Measurements from ENCODE around the gene SLC5A11. TPM values are rescaled to one million over a fixed set of nuclear protein-coding genes. Genes with fewer than 3 reads are reported as not detected.

SLC5A11 gene
- total and polyA plus RNA-seq, 2 donors (not counting 1 experiment from before 2014, with no cell fraction given) = under 0.01 TPM; not detected in 1

GRCh38 chr16:24826817-24827566, 18.8 kb upstream of the SLC5A11 start:
- peaks cover 26% of the 10 kb centered on the region for H3K36me3 ChIP-seq (ENCODE audit: control insufficient read depth, insufficient read depth, low read length)
- no peak overlapping the region for H3K4me3 ChIP-seq (replicated peaks in 1 of 4; ENCODE audit: control extremely low read depth in 1 of 4, insufficient read depth in 1 of 4, low read depth in 3 of 4, low read length in 4 of 4)
- no peaks in the 10 kb centered on the region for H3K27me3 ChIP-seq (ENCODE audit: control insufficient read depth, insufficient read depth, low read length)
- no peaks in the 10 kb centered on the region for H4K20me1 ChIP-seq (ENCODE audit: control insufficient read depth, extremely low read depth, insufficient read depth, low read length)
- no peak overlapping the region for H2AFZ ChIP-seq (ENCODE audit: low read length)
- no peak overlapping the region for H3K9ac ChIP-seq (ENCODE audit: insufficient read depth, low read length)
- no peak overlapping the region for H3K4me2 ChIP-seq (ENCODE audit: extremely low read depth, insufficient read depth, low read length)
- no peaks in the 10 kb centered on the region for H3K9me3 ChIP-seq (ENCODE audit: control insufficient read depth, insufficient read depth, low read depth, low read length)
- no peaks in the 10 kb centered on the region for H3K4me1 ChIP-seq (ENCODE audit: control insufficient read depth, extremely low read depth, insufficient read depth, low read length)
- no peak overlapping the region for H3K27ac ChIP-seq (ENCODE audit: insufficient read depth, low read length)
- no peak for TF ChIP-seq EZH2 (IDR thresholded peaks at IDR 0.05; ENCODE audit: low read length, missing control alignments)
- no peak for TF ChIP-seq CTCF (conservative IDR thresholded peaks at IDR 0.05 in 1 of 2, IDR thresholded peaks at IDR 0.05 in 1 of 2; ENCODE audit: low read depth in 1 of 2, low read length in 2 of 2)
- no peak for DNase-seq (ENCODE audit: low read depth in 2 of 2)
- H3K79me2 ChIP-seq (ENCODE audit: control insufficient read depth, insufficient read depth, low read length) = no peaks in the 10 kb centered on the region

GRCh38 chr16:24829153-24829552, 16.6 kb upstream of the SLC5A11 start:
- no peaks in the 10 kb centered on the region for H3K9me3 ChIP-seq (ENCODE audit: control insufficient read depth, insufficient read depth, low read depth, low read length)
- DNase-seq (ENCODE audit: low read depth in 2 of 2) = no peak
- no peaks in the 10 kb centered on the region for H3K4me1 ChIP-seq (ENCODE audit: control insufficient read depth, extremely low read depth, insufficient read depth, low read length)
- H3K4me2 ChIP-seq (ENCODE audit: extremely low read depth, insufficient read depth, low read length) = no peak overlapping the region
- H3K9ac ChIP-seq (ENCODE audit: insufficient read depth, low read length) = no peak overlapping the region
- peaks cover 10% of the 10 kb centered on the region for H3K36me3 ChIP-seq (ENCODE audit: control insufficient read depth, insufficient read depth, low read length)
- H3K27ac ChIP-seq (ENCODE audit: insufficient read depth, low read length) = no peak overlapping the region
- H4K20me1 ChIP-seq (ENCODE audit: control insufficient read depth, extremely low read depth, insufficient read depth, low read length) = no peaks in the 10 kb centered on the region
- H3K4me3 ChIP-seq (replicated peaks in 1 of 4; ENCODE audit: control extremely low read depth in 1 of 4, insufficient read depth in 1 of 4, low read depth in 3 of 4, low read length in 4 of 4) = no peak overlapping the region
- no peaks in the 10 kb centered on the region for H3K79me2 ChIP-seq (ENCODE audit: control insufficient read depth, insufficient read depth, low read length)
- no peaks in the 10 kb centered on the region for H3K27me3 ChIP-seq (ENCODE audit: control insufficient read depth, insufficient read depth, low read length)
- H2AFZ ChIP-seq (ENCODE audit: low read length) = no peak overlapping the region
- TF ChIP-seq EZH2 (IDR thresholded peaks at IDR 0.05; ENCODE audit: low read length, missing control alignments) (no peak), CTCF (conservative IDR thresholded peaks at IDR 0.05 in 1 of 2, IDR thresholded peaks at IDR 0.05 in 1 of 2; ENCODE audit: low read depth in 1 of 2, low read length in 2 of 2) (no peak)

GRCh38 chr16:24833352-24833751, 12.4 kb upstream of the SLC5A11 start:
- no peak overlapping the region for H2AFZ ChIP-seq (ENCODE audit: low read length)
- no peaks in the 10 kb centered on the region for H3K9me3 ChIP-seq (ENCODE audit: control insufficient read depth, insufficient read depth, low read depth, low read length)
- no peak for DNase-seq (ENCODE audit: low read depth in 2 of 2)
- H3K4me2 ChIP-seq (ENCODE audit: extremely low read depth, insufficient read depth, low read length) = no peak overlapping the region
- H3K4me3 ChIP-seq (replicated peaks in 1 of 4; ENCODE audit: control extremely low read depth in 1 of 4, insufficient read depth in 1 of 4, low read depth in 3 of 4, low read length in 4 of 4) = no peak overlapping the region
- no peaks in the 10 kb centered on the region for H3K27me3 ChIP-seq (ENCODE audit: control insufficient read depth, insufficient read depth, low read length)
- TF ChIP-seq CTCF (conservative IDR thresholded peaks at IDR 0.05 in 1 of 2, IDR thresholded peaks at IDR 0.05 in 1 of 2; ENCODE audit: low read depth in 1 of 2, low read length in 2 of 2) = no peak
- no peak for TF ChIP-seq EZH2 (IDR thresholded peaks at IDR 0.05; ENCODE audit: low read length, missing control alignments)
- no peak overlapping the region for H3K9ac ChIP-seq (ENCODE audit: insufficient read depth, low read length)
- no peak overlapping the region for H3K27ac ChIP-seq (ENCODE audit: insufficient read depth, low read length)
- no peaks in the 10 kb centered on the region for H3K79me2 ChIP-seq (ENCODE audit: control insufficient read depth, insufficient read depth, low read length)
- no peaks in the 10 kb centered on the region for H4K20me1 ChIP-seq (ENCODE audit: control insufficient read depth, extremely low read depth, insufficient read depth, low read length)
- H3K36me3 ChIP-seq (ENCODE audit: control insufficient read depth, insufficient read depth, low read length) = no peaks in the 10 kb centered on the region
- H3K4me1 ChIP-seq (ENCODE audit: control insufficient read depth, extremely low read depth, insufficient read depth, low read length) = peaks cover 5% of the 10 kb centered on the region

All from fibroblast of lung (primary cell).